Measurements from ENCODE around the gene PPP1R16B.
"Not testable (repeated sequence)": the region's sequence is repeated elsewhere in the genome, so short reads cannot be mapped to it uniquely, and the experiment has no call there.

Gene PPP1R16B

GRCh38 chr20:38937978-38938473 is 132.5 kb downstream of the PPP1R16B start:
- in situ Hi-C loops (cut with HindIII; ENCODE audit: low pct_ligation_motif_present, low pct_unique_long_range_greater_than_20kb, low sequenced_read_pairs), result no loop called here
- no peak for DNase-seq

- in situ Hi-C loops (cut with HindIII; ENCODE audit: low pct_ligation_motif_present, low pct_unique_long_range_greater_than_20kb, low sequenced_read_pairs), result no loop called here
- no peak for DNase-seq
These were observed 134.2 kb downstream of the PPP1R16B start for GRCh38 chr20:38939686-38940085.

- DNase-seq, result no peak
- in situ Hi-C loops (cut with HindIII; ENCODE audit: low pct_ligation_motif_present, low pct_unique_long_range_greater_than_20kb, low sequenced_read_pairs), result no loop called here
These were observed 135.1 kb downstream of the PPP1R16B start for GRCh38 chr20:38940644-38941043.

- no peak for DNase-seq
- in situ Hi-C loops (cut with HindIII; ENCODE audit: low pct_ligation_motif_present, low pct_unique_long_range_greater_than_20kb, low sequenced_read_pairs), result no loop called here
These were observed 136.4 kb downstream of the PPP1R16B start for GRCh38 chr20:38941726-38942389.

- in situ Hi-C loops (cut with HindIII; ENCODE audit: low pct_ligation_motif_present, low pct_unique_long_range_greater_than_20kb, low sequenced_read_pairs), result no loop called here
- no peak for DNase-seq
These were observed 139.5 kb downstream of the PPP1R16B start for GRCh38 chr20:38945012-38945411.

GRCh38 chr20:38946836-38947235 is 141.3 kb downstream of the PPP1R16B start:
- in situ Hi-C loops (cut with HindIII; ENCODE audit: low pct_ligation_motif_present, low pct_unique_long_range_greater_than_20kb, low sequenced_read_pairs), result no loop called here
- DNase-seq, result no peak

- in situ Hi-C loops (cut with HindIII; ENCODE audit: low pct_ligation_motif_present, low pct_unique_long_range_greater_than_20kb, low sequenced_read_pairs), result no loop called here
- DNase-seq, result no peak
These were observed 142.4 kb downstream of the PPP1R16B start for GRCh38 chr20:38947931-38948362.

GRCh38 chr20:38950254-38950653 is 144.8 kb downstream of the PPP1R16B start:
- in situ Hi-C loops (cut with HindIII; ENCODE audit: low pct_ligation_motif_present, low pct_unique_long_range_greater_than_20kb, low sequenced_read_pairs), result no loop called here
- DNase-seq, result no peak

- DNase-seq, result no peak
- in situ Hi-C loops (cut with HindIII; ENCODE audit: low pct_ligation_motif_present, low pct_unique_long_range_greater_than_20kb, low sequenced_read_pairs), result no loop called here
These were observed 146.1 kb downstream of the PPP1R16B start for GRCh38 chr20:38951611-38952010.

- no peak for DNase-seq
- in situ Hi-C loops (cut with HindIII; ENCODE audit: low pct_ligation_motif_present, low pct_unique_long_range_greater_than_20kb, low sequenced_read_pairs), result no loop called here
These were observed 146.7 kb downstream of the PPP1R16B start for GRCh38 chr20:38952153-38952552.

- in situ Hi-C loops (cut with HindIII; ENCODE audit: low pct_ligation_motif_present, low pct_unique_long_range_greater_than_20kb, low sequenced_read_pairs), result no loop called here
These were observed 148.3 kb downstream of the PPP1R16B start for GRCh38 chr20:38953630-38954340.

GRCh38 chr20:38957235-38957876 is 151.9 kb downstream of the PPP1R16B start:
- in situ Hi-C loops (cut with HindIII; ENCODE audit: low pct_ligation_motif_present, low pct_unique_long_range_greater_than_20kb, low sequenced_read_pairs), result no loop called here
- DNase-seq, result no peak

More at GRCh38 chr20:38953630-38954340, 148.3 kb downstream of the PPP1R16B start:
- DNase-seq, result no peak

GRCh38 chr20:38957915-38958485 is 152.5 kb downstream of the PPP1R16B start:
- in situ Hi-C loops (cut with HindIII; ENCODE audit: low pct_ligation_motif_present, low pct_unique_long_range_greater_than_20kb, low sequenced_read_pairs), result no loop called here
- DNase-seq, result no peak

- DNase-seq; in situ Hi-C loops (cut with HindIII; ENCODE audit: low pct_ligation_motif_present, low pct_unique_long_range_greater_than_20kb, low sequenced_read_pairs): not testable (repeated sequence)
These were observed 154.7 kb downstream of the PPP1R16B start for GRCh38 chr20:38960187-38960687.

- DNase-seq, result no peak
- in situ Hi-C loops (cut with HindIII; ENCODE audit: low pct_ligation_motif_present, low pct_unique_long_range_greater_than_20kb, low sequenced_read_pairs), result no loop called here
These were observed 156.1 kb downstream of the PPP1R16B start for GRCh38 chr20:38961530-38962043.

- DNase-seq, result peak; percentile 95
- in situ Hi-C loops (cut with HindIII; ENCODE audit: low pct_ligation_motif_present, low pct_unique_long_range_greater_than_20kb, low sequenced_read_pairs), result no loop called here
These were observed 156.8 kb downstream of the PPP1R16B start, which contains the start of gene DHX35 for GRCh38 chr20:38962044-38962927. Gene DHX35, plus strand, starts transcription at chr20:38962344. Its CDS starts 24 bp downstream, at chr20:38962368.

GRCh38 chr20:38962928-38963401 is 157.5 kb downstream of the PPP1R16B start:
- in situ Hi-C loops (cut with HindIII; ENCODE audit: low pct_ligation_motif_present, low pct_unique_long_range_greater_than_20kb, low sequenced_read_pairs), result no loop called here
- no peak for DNase-seq

- in situ Hi-C loops (cut with HindIII; ENCODE audit: low pct_ligation_motif_present, low pct_unique_long_range_greater_than_20kb, low sequenced_read_pairs), result no loop called here
- DNase-seq, result no peak
These were observed 158.2 kb downstream of the PPP1R16B start for GRCh38 chr20:38963745-38964144.

Measured in ACHN (cell line).